AG04450 (cell line): ENCODE results near the gene ZPBP2. TPM values are rescaled to one million over a fixed set of nuclear protein-coding genes. Genes with fewer than 3 reads are reported as not detected.
"Not testable (repeated sequence)": the region's sequence is repeated elsewhere in the genome, so short reads cannot be mapped to it uniquely, and the experiment has no call there.

ENCODE experiments used
- CTCF ChIA-PET: fragments of 300-600, 350-600 bp; formaldehyde crosslinking; extraction: SDS; loops from one replicate; lab custom pipeline; 2022; ENCODE audit warnings: antibody characterized with exemption, inconsistent platforms; lab: Charles Lee
- POLR2A ChIA-PET: fragments of 350-600 bp; formaldehyde crosslinking; extraction: SDS; loops from one replicate; lab custom pipeline; 2021; ENCODE audit warnings: antibody characterized with exemption, inconsistent platforms; lab: Yijun Ruan, JAX
- DNase-seq: peaks from one replicate; pipeline ENCODE4 v3.0.0-alpha.2; 2011; ENCODE audit warnings: low read depth, low spot score
- H3K27ac ChIP-seq: one replicate; pipeline ENCODE4 v1.5.1; 2012; ENCODE audit warnings: low read depth, low read length, control low read depth
- H3K27me3 ChIP-seq: one replicate; pipeline ENCODE4 v1.6.0; 2012; ENCODE audit warnings: low read length; ENCODE audit not compliant: control insufficient read depth, insufficient read depth
- H3K4me3 ChIP-seq: 2 replicates; pipeline ENCODE4 v1.5.1; 2011; ENCODE audit warnings: mild to moderate bottlenecking, low read depth, low read length, control low read depth
- H3K9me3 ChIP-seq: 2 replicates; pipeline ENCODE4 v1.5.1; 2012; ENCODE audit warnings: low read length; ENCODE audit not compliant: control insufficient read depth, insufficient read depth
- polyA plus RNA-seq: library from polyadenylated mRNA; depleted of rRNA; stranded (reverse); fragments of >200 nt; gene quantifications from 2 replicates; pipeline ENCODE4 v1.2.3, GENCODE V29; 2011
- TF ChIP-seq, protein P1 (sequence below): IDR thresholded peaks from 2 replicates; pipeline ENCODE4 v1.5.1; 2011; ENCODE audit warnings: low read depth, low read length, control low read depth, inconsistent platforms

ZPBP2 gene
- polyA plus RNA-seq, 1 experiment, result not detected

DNA sequence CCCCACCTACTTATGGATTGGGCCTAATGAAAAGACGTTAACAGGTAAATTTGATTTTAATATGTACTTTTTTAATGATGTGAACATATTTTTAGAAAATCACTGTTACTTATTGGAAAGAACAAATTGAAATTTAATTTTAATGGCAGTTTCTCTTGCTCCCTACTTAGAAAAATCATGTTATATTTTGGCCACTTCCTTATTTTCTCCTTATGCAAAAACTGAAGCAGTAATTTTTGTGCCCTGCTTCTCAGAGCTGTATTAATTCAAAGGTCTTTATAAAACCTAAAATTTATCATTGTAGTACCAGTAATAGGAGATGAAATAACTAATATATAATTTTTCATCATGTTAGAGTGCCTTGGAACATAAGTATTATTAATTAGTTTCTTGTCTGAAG, 2.8 kb downstream of the ZPBP2 start:
- POLR2A ChIA-PET, result no interaction called here
- CTCF ChIA-PET, result interaction anchor here (4.9 kb wide), 1 partner anchor 108 kb away, joined by 64 read pairs; the partner anchor contains the start of gene PSMD3
- DNase-seq, result no peak

DNA sequence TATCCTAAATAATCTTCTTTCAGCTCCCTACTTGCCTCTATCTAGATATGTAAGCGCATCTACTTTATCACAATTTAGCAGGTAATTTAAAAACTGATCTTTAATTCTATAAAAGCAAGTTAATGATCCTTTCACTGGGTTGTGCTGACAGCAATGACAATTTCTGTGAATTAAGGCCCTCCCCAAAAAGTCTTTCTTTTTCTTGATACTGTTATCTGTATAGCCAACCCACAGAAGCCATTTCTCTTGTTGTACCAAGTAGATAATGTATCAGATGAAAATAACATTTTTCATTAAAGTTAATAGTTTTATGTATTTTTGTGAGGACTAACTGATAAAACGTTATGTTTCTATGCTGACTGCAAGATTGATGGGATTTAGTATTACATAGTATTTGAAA, 3.8 kb downstream of the ZPBP2 start:
- no peak for DNase-seq
- TF ChIP-seq, protein P1, sequence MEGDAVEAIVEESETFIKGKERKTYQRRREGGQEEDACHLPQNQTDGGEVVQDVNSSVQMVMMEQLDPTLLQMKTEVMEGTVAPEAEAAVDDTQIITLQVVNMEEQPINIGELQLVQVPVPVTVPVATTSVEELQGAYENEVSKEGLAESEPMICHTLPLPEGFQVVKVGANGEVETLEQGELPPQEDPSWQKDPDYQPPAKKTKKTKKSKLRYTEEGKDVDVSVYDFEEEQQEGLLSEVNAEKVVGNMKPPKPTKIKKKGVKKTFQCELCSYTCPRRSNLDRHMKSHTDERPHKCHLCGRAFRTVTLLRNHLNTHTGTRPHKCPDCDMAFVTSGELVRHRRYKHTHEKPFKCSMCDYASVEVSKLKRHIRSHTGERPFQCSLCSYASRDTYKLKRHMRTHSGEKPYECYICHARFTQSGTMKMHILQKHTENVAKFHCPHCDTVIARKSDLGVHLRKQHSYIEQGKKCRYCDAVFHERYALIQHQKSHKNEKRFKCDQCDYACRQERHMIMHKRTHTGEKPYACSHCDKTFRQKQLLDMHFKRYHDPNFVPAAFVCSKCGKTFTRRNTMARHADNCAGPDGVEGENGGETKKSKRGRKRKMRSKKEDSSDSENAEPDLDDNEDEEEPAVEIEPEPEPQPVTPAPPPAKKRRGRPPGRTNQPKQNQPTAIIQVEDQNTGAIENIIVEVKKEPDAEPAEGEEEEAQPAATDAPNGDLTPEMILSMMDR, result no peak
- Histone ChIP-seq H3K9me3 (peaks cover 15% of the 10 kb centered on the region), H3K4me3 (no peak overlapping the region), H3K27ac (no peak overlapping the region), H3K27me3 (peaks cover 26% of the 10 kb centered on the region)
- ChIA-PET POLR2A (no interaction called here), CTCF (interaction anchor here (1.5 to 4.9 kb wide), 4 partner anchors 68 to 155 kb away, joined by 4 to 64 read pairs (median 12); partner anchors contain the start of gene PSMD3)

More for the DNA sequence above, 2.8 kb downstream of the ZPBP2 start:
- Histone ChIP-seq H3K9me3 (peaks cover 15% of the 10 kb centered on the region), H3K4me3 (no peak overlapping the region), H3K27me3 (peaks cover 30% of the 10 kb centered on the region), H3K27ac (no peak overlapping the region)
- TF ChIP-seq, protein P1, result no peak

DNA sequence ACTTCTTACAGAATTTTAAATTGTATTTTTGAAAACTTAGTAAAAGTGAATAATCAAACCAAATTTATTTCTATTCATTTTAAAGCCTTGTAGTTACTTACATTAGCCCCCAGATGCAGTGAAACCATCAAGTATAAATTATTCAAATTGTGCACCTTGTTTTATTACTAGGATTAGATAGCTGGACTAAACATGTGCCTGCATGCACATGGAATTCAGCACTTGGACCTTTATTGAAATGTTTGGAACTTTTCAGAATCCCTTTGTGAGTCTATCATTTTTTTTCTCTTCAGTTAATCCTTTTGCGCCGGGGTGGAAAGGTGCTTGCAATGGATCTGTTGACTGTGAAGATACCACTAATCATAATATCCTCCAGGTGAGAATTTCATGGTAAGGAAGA, 4.7 kb downstream of the ZPBP2 start:
- POLR2A ChIA-PET, result interaction anchor here (1.6 kb wide), 1 partner anchor 108 kb away, joined by 16 read pairs; the partner anchor contains the start of gene PSMD3
- H3K9me3 ChIP-seq, result peaks cover 8% of the 10 kb centered on the region
- peaks cover 21% of the 10 kb centered on the region for H3K27me3 ChIP-seq
- DNase-seq, result peak; percentile 11
- no peak overlapping the region for H3K4me3 ChIP-seq
- CTCF ChIA-PET, result interaction anchor here (0.5 to 4.9 kb wide), 11 partner anchors 10 to 154 kb away, joined by 3 to 64 read pairs (median 4); partner anchors contain the start of gene PSMD3
- TF ChIP-seq, protein P1, result peak; percentile 57
- no peak overlapping the region for H3K27ac ChIP-seq

DNA sequence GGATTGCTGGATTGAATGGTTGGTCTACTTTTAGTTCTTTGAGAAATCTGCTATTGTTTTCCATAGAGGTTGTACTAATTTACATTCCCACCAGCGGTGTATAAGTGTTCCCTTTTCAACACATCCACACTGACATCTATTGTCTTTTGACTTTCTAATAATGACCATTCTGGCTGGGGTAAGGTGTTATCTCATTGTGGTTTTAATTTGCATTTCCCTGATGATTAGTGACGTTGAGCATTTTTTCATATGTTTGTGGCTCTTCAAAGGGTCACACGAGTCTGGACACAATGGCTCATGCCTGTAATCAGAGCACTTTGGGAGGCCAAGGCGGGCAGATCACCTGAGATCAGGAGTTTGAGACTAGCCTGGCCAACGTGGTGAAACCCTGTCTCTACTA, 18.1 kb downstream of the ZPBP2 start:
- CTCF ChIA-PET, result interaction anchor here (3.0 kb wide), 1 partner anchor 13 kb away, joined by 10 read pairs; no protein-coding TSS in a partner anchor
- DNase-seq, POLR2A ChIA-PET, H3K27ac ChIP-seq, H3K4me3 ChIP-seq, H3K9me3 ChIP-seq: not testable (repeated sequence)
- H3K27me3 ChIP-seq, result peaks cover 28% of the 10 kb centered on the region

DNA sequence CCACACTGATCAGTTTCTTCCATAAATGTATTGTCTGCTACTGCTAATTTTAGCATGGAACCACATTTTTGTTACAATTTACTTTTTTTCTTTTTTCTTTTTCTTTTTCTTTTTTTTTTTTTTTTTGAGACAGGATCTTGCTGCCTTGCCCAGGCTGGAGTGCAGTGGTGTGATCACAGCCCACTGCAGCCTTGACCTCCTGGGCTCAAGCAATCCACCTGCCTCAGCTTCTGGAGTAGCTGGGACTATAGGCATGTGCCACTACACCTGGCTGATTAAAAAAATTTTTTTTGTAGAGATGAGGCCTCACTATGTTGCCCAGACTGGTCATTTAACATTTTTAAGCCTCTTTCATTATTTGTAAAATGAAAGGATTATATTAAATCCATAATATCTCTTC, 19.1 kb downstream of the ZPBP2 start:
- TF ChIP-seq, protein P1, result no peak
- H3K27me3 ChIP-seq, result peaks cover 28% of the 10 kb centered on the region
- H3K27ac ChIP-seq, result no peak overlapping the region
- ChIA-PET POLR2A (no interaction called here), CTCF (interaction anchor here (0.6 kb wide), 1 partner anchor 26 kb away, joined by 3 read pairs; no protein-coding TSS in a partner anchor)
- H3K4me3 ChIP-seq, result no peak overlapping the region
- no peak for DNase-seq
- H3K9me3 ChIP-seq, result no peaks in the 10 kb centered on the region
